Glutamatergic neuron (in vitro differentiated cells): Measurements from ENCODE around the gene SMAD2. TPM values are rescaled to one million over a fixed set of nuclear protein-coding genes. Genes with fewer than 3 reads are reported as not detected.

Experiments
- DNase-seq: peaks from one replicate; pipeline ENCODE4 v3.0.0; 2022
- H3K27ac Mint-ChIP-seq: one replicate; pipeline ENCODE4 v1.8.0; 2020; ENCODE audit warnings: mild to moderate bottlenecking, mixed read lengths, inconsistent platforms; ENCODE audit not compliant: unreplicated experiment
- H3K27me3 Mint-ChIP-seq: one replicate; pipeline ENCODE4 v1.8.0; 2020; ENCODE audit warnings: mild to moderate bottlenecking, moderate library complexity, mixed read lengths, inconsistent platforms; ENCODE audit not compliant: unreplicated experiment
- H3K36me3 Mint-ChIP-seq: one replicate; pipeline ENCODE4 v1.8.0; 2020; ENCODE audit warnings: mild to moderate bottlenecking, mixed read lengths, inconsistent platforms; ENCODE audit not compliant: unreplicated experiment
- H3K4me1 Mint-ChIP-seq: one replicate; pipeline ENCODE4 v1.8.0; 2020; ENCODE audit warnings: mild to moderate bottlenecking, low read depth, mixed read lengths, inconsistent platforms; ENCODE audit not compliant: unreplicated experiment
- H3K4me3 Mint-ChIP-seq: one replicate; pipeline ENCODE4 v1.8.0; 2020; ENCODE audit warnings: mild to moderate bottlenecking, mixed read lengths, inconsistent platforms; ENCODE audit not compliant: unreplicated experiment
- H3K9me3 Mint-ChIP-seq: one replicate; pipeline ENCODE4 v1.8.0; 2020; ENCODE audit warnings: mild to moderate bottlenecking, moderate library complexity, mixed read lengths, inconsistent platforms; ENCODE audit not compliant: unreplicated experiment
- CTCF ChIP-seq: fragments of 200-600 bp; sonication (generic); IDR thresholded peaks from one replicate; pipeline ENCODE4 v1.5.0; 2021; ENCODE audit not compliant: partially characterized antibody, unreplicated experiment
- total RNA-seq: library from RNA; stranded (reverse); fragmentation: NEBNext Ultra II Directional; extraction: Animal tissue kit (Norgen Biotek cat#: 25700); gene quantifications from one replicate; pipeline ENCODE4 v1.2.1, GENCODE V29; 2021; ENCODE audit not compliant: unreplicated experiment

The SMAD2 gene
- total RNA-seq, 1 donor from 2014 or later: 134 TPM

- no peak for TF ChIP-seq CTCF
- no peak for DNase-seq
- H3K27ac Mint-ChIP-seq: no peak overlapping the region
- peaks cover 1% of the 10 kb centered on the region for H3K27me3 Mint-ChIP-seq
- peaks cover 6% of the 10 kb centered on the region for H3K36me3 Mint-ChIP-seq
- no peak overlapping the region for H3K4me3 Mint-ChIP-seq
- H3K9me3 Mint-ChIP-seq: no peaks in the 10 kb centered on the region
- H3K4me1 Mint-ChIP-seq: peaks cover 5% of the 10 kb centered on the region
Measured at GRCh38 chr18:47909484-47909883, 21.0 kb downstream of the SMAD2 start.

GRCh38 chr18:47908592-47908991 is 21.9 kb downstream of the SMAD2 start:
- no peak for DNase-seq
- Mint-ChIP-seq H3K27me3 (peaks cover 3% of the 10 kb centered on the region), H3K4me3 (no peak overlapping the region), H3K36me3 (peaks cover 6% of the 10 kb centered on the region), H3K9me3 (no peaks in the 10 kb centered on the region), H3K27ac (no peak overlapping the region), H3K4me1 (peaks cover 13% of the 10 kb centered on the region)
- TF ChIP-seq CTCF: no peak

GRCh38 chr18:47906408-47906807 is 24.1 kb downstream of the SMAD2 start:
- peaks cover 2% of the 10 kb centered on the region for H3K9me3 Mint-ChIP-seq
- TF ChIP-seq CTCF: no peak
- no peak overlapping the region for H3K4me3 Mint-ChIP-seq
- H3K4me1 Mint-ChIP-seq: peaks cover 26% of the 10 kb centered on the region
- peaks cover 6% of the 10 kb centered on the region for H3K36me3 Mint-ChIP-seq
- peaks cover 3% of the 10 kb centered on the region for H3K27me3 Mint-ChIP-seq
- no peak overlapping the region for H3K27ac Mint-ChIP-seq
- no peak for DNase-seq

GRCh38 chr18:47903809-47904208 is 26.6 kb downstream of the SMAD2 start:
- H3K4me1 Mint-ChIP-seq: peaks cover 32% of the 10 kb centered on the region
- no peak for TF ChIP-seq CTCF
- no peak overlapping the region for H3K4me3 Mint-ChIP-seq
- H3K36me3 Mint-ChIP-seq: peaks cover 11% of the 10 kb centered on the region
- H3K27me3 Mint-ChIP-seq: peaks cover 1% of the 10 kb centered on the region
- H3K27ac Mint-ChIP-seq: no peak overlapping the region
- no peak for DNase-seq
- H3K9me3 Mint-ChIP-seq: peaks cover 2% of the 10 kb centered on the region

GRCh38 chr18:47901624-47902362 is 28.7 kb downstream of the SMAD2 start:
- Mint-ChIP-seq H3K27me3 (peaks cover 1% of the 10 kb centered on the region), H3K4me3 (no peak overlapping the region), H3K4me1 (peaks cover 37% of the 10 kb centered on the region), H3K27ac (peak overlapping the region; percentile 50), H3K9me3 (peaks cover 2% of the 10 kb centered on the region), H3K36me3 (peaks cover 9% of the 10 kb centered on the region)
- no peak for TF ChIP-seq CTCF
- DNase-seq: no peak
